Gastrocnemius medialis (tissue), 4 donors: ENCODE data around the gene ARHGAP28. TPM values are rescaled to one million over a fixed set of nuclear protein-coding genes. Genes with fewer than 3 reads are reported as not detected.

Source experiments
- ATAC-seq, 2 donors: fragments of 150-250 bp; one replicate each; pipeline ENCODE4 v1.9.1; 2016
- DNase-seq, 2 donors: peaks; one replicate each; pipeline ENCODE4 v3.0.0-alpha.2; 2019
- H3K27ac ChIP-seq, 4 donors: fragments of 200-600 bp; sonication (generic); 1 replicate in 1 of 4; 2 replicates in 3 of 4; pipeline ENCODE4 v1.5.1; 2016 to 2018; ENCODE audit warnings: mild to moderate bottlenecking in 2 of 4, moderate library complexity in 1 of 4
- H3K27me3 ChIP-seq, 3 donors: fragments of 200-600 bp; sonication (generic) in 2 of 3; 1 replicate in 1 of 3; 2 replicates in 2 of 3; pipeline versions ENCODE4 v1.5.1 to v1.6.0; 2016 to 2019; ENCODE audit warnings: mild to moderate bottlenecking in 1 of 3, moderate library complexity in 1 of 3
- H3K36me3 ChIP-seq, 2 donors: fragments of 200-600 bp; sonication (generic) in 1 of 2; one replicate each; pipeline ENCODE4 v1.5.1; 2017 to 2018
- H3K4me1 ChIP-seq, 2 donors: fragments of 200-600 bp; sonication (generic) in 1 of 2; one replicate each; pipeline ENCODE4 v1.5.1; 2016 to 2017; ENCODE audit warnings: mild to moderate bottlenecking in 2 of 2
- H3K4me3 ChIP-seq, 4 donors: fragments of 200-600 bp; sonication (generic) in 3 of 4; 1 replicate in 1 of 4; 2 replicates in 3 of 4; pipeline ENCODE4 v1.5.1; 2016 to 2019; ENCODE audit warnings: mild to moderate bottlenecking in 2 of 4
- H3K9me3 ChIP-seq, 3 donors: fragments of 200-600 bp; sonication (generic) in 2 of 3; 1 replicate in 1 of 3; 2 replicates in 2 of 3; pipeline ENCODE4 v1.5.1; 2016 to 2019
- POLR2A ChIP-seq, 2 donors: fragments of 450-650 bp; IDR thresholded peaks; one replicate each; pipeline ENCODE4 v1.6.1; 2017; ENCODE audit warnings: antibody characterized with exemption in 2 of 2, mild to moderate bottlenecking in 2 of 2, moderate library complexity in 2 of 2
- in situ Hi-C, 4 donors: fragments of 200-750 bp; cut with MboI; loops; one replicate each; pipeline versions ENCODE4 v1.15.0 to v1.8.0; 2017; ENCODE audit warnings: low sequenced_read_pairs in 4 of 4
- intact Hi-C: fragments of 100-400 bp; cut with DNase I; formaldehyde crosslinking; loops from one replicate; pipeline ENCODE4 v1.15.1; 2023; ENCODE audit warnings: low total_unique reads
- total RNA-seq, 4 donors: library from RNA; depleted of rRNA; stranded (reverse); fragments of >200 nt; gene quantifications; one replicate each; pipeline versions ENCODE4 v1.1.0 to v1.2.3, GENCODE V29; 2016
- TF ChIP-seq, protein P1 (sequence below), 5 experiments: fragments of 450-650 bp in 3 of 5; fragments of 200-600 bp in 2 of 5; sonication (generic) in 2 of 5; IDR thresholded peaks in 4 of 5; conservative IDR thresholded peaks in 1 of 5; 1 replicate in 4 of 5; 2 replicates in 1 of 5; pipeline ENCODE4 v1.5.1; 2016 to 2019; ENCODE audit warnings: antibody characterized with exemption in 5 of 5, mild to moderate bottlenecking in 3 of 5, moderate library complexity in 3 of 5

The ARHGAP28 gene
- total RNA-seq, 4 donors from 2014 or later: 4.6 to 17.9 (median 6.2) TPM

GRCh38 chr18:6962571-6963451 is 233.3 kb downstream of the ARHGAP28 start:
- Histone ChIP-seq H3K36me3 (no peaks in the 10 kb centered on the region), H3K9me3 (no peaks in the 10 kb centered on the region), H3K4me1 (no peaks in the 10 kb centered on the region), H3K4me3 (no peak overlapping the region), H3K27me3 (no peaks in the 10 kb centered on the region), H3K27ac (no peak overlapping the region)
- no peak for DNase-seq
- intact Hi-C loops (no loop called here), in situ Hi-C loops (no loop called here)
- no peak for TF ChIP-seq POLR2A (IDR thresholded peaks at IDR 0.05)
- ATAC-seq: no peak

DNA sequence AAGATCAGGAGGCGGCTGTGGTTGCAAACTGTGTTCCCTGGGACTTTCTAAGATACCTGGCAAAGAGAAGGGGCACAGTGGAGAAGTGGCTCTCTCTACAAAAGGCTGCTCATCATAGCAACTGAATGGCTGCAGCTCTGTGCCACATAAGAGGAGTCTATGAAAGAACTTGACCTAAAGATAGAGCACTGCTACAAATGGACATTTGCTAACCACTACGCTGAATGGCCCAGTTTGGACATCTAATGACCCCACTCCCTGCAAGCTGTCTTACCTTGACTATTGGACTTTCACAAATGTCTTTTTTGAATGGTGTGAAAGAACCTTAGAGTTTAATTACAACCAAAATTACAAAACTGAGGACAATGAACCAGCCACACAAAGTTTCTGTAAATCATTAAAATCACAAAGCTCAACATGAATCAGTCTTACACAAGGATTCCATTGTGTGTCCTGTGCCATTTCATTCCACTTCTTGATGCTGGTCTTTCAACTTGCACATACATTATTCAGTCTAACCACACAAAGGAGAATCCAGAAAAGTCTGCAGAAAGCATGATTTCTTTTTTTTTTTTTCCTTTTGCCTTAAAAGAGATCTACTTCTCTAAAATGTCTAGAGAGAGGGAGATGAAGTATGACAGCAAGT is 234.1 kb downstream of the ARHGAP28 start:
- in situ Hi-C loops (no loop called here), intact Hi-C loops (no loop called here)
- Histone ChIP-seq H3K9me3 (no peaks in the 10 kb centered on the region), H3K4me3 (no peak overlapping the region), H3K27ac (no peak overlapping the region), H3K4me1 (no peaks in the 10 kb centered on the region), H3K27me3 (no peaks in the 10 kb centered on the region), H3K36me3 (no peaks in the 10 kb centered on the region)
- ATAC-seq: no peak
- TF ChIP-seq, protein P1, sequence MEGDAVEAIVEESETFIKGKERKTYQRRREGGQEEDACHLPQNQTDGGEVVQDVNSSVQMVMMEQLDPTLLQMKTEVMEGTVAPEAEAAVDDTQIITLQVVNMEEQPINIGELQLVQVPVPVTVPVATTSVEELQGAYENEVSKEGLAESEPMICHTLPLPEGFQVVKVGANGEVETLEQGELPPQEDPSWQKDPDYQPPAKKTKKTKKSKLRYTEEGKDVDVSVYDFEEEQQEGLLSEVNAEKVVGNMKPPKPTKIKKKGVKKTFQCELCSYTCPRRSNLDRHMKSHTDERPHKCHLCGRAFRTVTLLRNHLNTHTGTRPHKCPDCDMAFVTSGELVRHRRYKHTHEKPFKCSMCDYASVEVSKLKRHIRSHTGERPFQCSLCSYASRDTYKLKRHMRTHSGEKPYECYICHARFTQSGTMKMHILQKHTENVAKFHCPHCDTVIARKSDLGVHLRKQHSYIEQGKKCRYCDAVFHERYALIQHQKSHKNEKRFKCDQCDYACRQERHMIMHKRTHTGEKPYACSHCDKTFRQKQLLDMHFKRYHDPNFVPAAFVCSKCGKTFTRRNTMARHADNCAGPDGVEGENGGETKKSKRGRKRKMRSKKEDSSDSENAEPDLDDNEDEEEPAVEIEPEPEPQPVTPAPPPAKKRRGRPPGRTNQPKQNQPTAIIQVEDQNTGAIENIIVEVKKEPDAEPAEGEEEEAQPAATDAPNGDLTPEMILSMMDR (IDR thresholded peaks at IDR 0.05 in 4 of 5, conservative IDR thresholded peaks at IDR 0.05 in 1 of 5): no peak
- TF ChIP-seq POLR2A (IDR thresholded peaks at IDR 0.05): no peak
- no peak for DNase-seq
